Smooth muscle cell (in vitro differentiated cells): Measurements from ENCODE around the gene GPD2. TPM values are rescaled to one million over a fixed set of nuclear protein-coding genes. Genes with fewer than 3 reads are reported as not detected.

ENCODE experiments used
- DNase-seq: peaks from one replicate; lab custom pipeline; 2025; ENCODE audit not compliant: unreplicated experiment; lab: John Stamatoyannopoulos, UW
- H2AFZ ChIP-seq: fragments of 200-600 bp; sonication (generic); 2 replicates; pipeline ENCODE4 v1.6.0; 2016; ENCODE audit warnings: antibody characterized with exemption, low read depth, mild to moderate bottlenecking
- H3F3A ChIP-seq: fragments of 200-600 bp; sonication (generic); 2 replicates; pipeline ENCODE4 v1.6.0; 2017; ENCODE audit warnings: antibody characterized with exemption, low read depth
- H3K27ac ChIP-seq: fragments of 200-600 bp; sonication (generic); 2 replicates; pipeline ENCODE4 v1.5.1; 2016; ENCODE audit warnings: low read depth, mild to moderate bottlenecking
- H3K27me3 ChIP-seq: fragments of 200-600 bp; sonication (generic); 2 replicates; pipeline ENCODE4 v1.6.1; 2016; ENCODE audit warnings: low read depth, mild to moderate bottlenecking
- H3K36me3 ChIP-seq: fragments of 200-600 bp; sonication (generic); 2 replicates; pipeline ENCODE4 v1.5.1; 2016; ENCODE audit warnings: low read depth
- H3K4me1 ChIP-seq: fragments of 200-600 bp; sonication (generic); 2 replicates; pipeline ENCODE4 v1.5.1; 2016; ENCODE audit warnings: low read depth
- H3K4me2 ChIP-seq: fragments of 200-600 bp; sonication (generic); 2 replicates; pipeline ENCODE4 v1.6.0; 2016; ENCODE audit warnings: mild to moderate bottlenecking
- H3K4me3 ChIP-seq: fragments of 200-600 bp; sonication (generic); 2 replicates; pipeline ENCODE4 v1.5.1; 2016; ENCODE audit warnings: mild to moderate bottlenecking
- H3K79me2 ChIP-seq: fragments of 200-600 bp; sonication (generic); 2 replicates; pipeline ENCODE4 v1.6.0; 2016; ENCODE audit warnings: low read depth, mild to moderate bottlenecking
- H3K9ac ChIP-seq: fragments of 200-600 bp; sonication (generic); 2 replicates; pipeline ENCODE4 v1.6.0; 2016; ENCODE audit warnings: low read depth
- H3K9me3 ChIP-seq: fragments of 200-600 bp; sonication (generic); replicated peaks from 2 replicates; pipeline ENCODE4 v1.5.1; 2016; ENCODE audit warnings: low read depth
- H4K20me1 ChIP-seq: fragments of 200-600 bp; sonication (generic); 2 replicates; pipeline ENCODE4 v1.6.0; 2016; ENCODE audit warnings: low read depth
- CTCF ChIP-seq: fragments of 200-600 bp; sonication (generic); IDR thresholded peaks from 2 replicates; pipeline ENCODE4 v1.5.1; 2017; ENCODE audit warnings: borderline replicate concordance, mild to moderate bottlenecking, antibody characterized with exemption; ENCODE audit not compliant: insufficient read depth, poor library complexity, severe bottlenecking
- WGBS: methylation state at CpG from one replicate; pipeline ENCODE4 v1.1.7; 2016; ENCODE audit warnings: low lambda C conversion rate; 5-methylcytosine and 5-hydroxymethylcytosine counted together
- polyA plus RNA-seq: library from polyadenylated mRNA; unstranded; fragments of >200 nt; fragmentation: Nextera tagmentation; extraction: Ambion mirVana; gene quantifications from 2 replicates; pipeline ENCODE4 v1.2.1, GENCODE V29; 2016
- total RNA-seq: library from RNA; depleted of rRNA; stranded (reverse); fragments of >200 nt; gene quantifications from 2 replicates; pipeline ENCODE4 v1.2.3, GENCODE V29; 2014

Gene GPD2
- total and polyA plus RNA-seq, 2 experiments from 2014 or later = 5.6 to 25.8 TPM

GRCh38 chr2:156434461-156435291 is 1.5 kb upstream of the GPD2 start:
- 74% methylated on average over 8 of the region's 8 CpGs for WGBS
- Histone ChIP-seq H3K27ac (peak overlapping the region; percentile 93), H3K36me3 (no peaks in the 10 kb centered on the region), H3K4me2 (peak overlapping the region; percentile 93), H3K9me3 (no peaks in the 10 kb centered on the region), H3K79me2 (peaks cover 15% of the 10 kb centered on the region), H2AFZ (peak overlapping the region; percentile 84), H3K4me3 (peak overlapping the region; percentile 76), H4K20me1 (no peaks in the 10 kb centered on the region), H3K27me3 (no peaks in the 10 kb centered on the region), H3K4me1 (peaks cover 27% of the 10 kb centered on the region), H3K9ac (no peak overlapping the region), H3F3A (no peaks in the 10 kb centered on the region)
- no peak for TF ChIP-seq CTCF
- DNase-seq = no peak

GRCh38 chr2:156435396-156435717 is 822 bp upstream of the GPD2 start:
- no peaks in the 10 kb centered on the region for H4K20me1 ChIP-seq
- peaks cover 27% of the 10 kb centered on the region for H3K4me1 ChIP-seq
- H3K4me3 ChIP-seq = peak overlapping the region; percentile 76
- H3K4me2 ChIP-seq = peak overlapping the region; percentile 93
- H3K79me2 ChIP-seq = peaks cover 22% of the 10 kb centered on the region
- H2AFZ ChIP-seq = peak overlapping the region; percentile 84
- DNase-seq = no peak
- H3K27me3 ChIP-seq = no peaks in the 10 kb centered on the region
- H3F3A ChIP-seq = no peaks in the 10 kb centered on the region
- peak overlapping the region; percentile 93 for H3K27ac ChIP-seq
- WGBS = 9% methylated on average over 18 of the region's 18 CpGs
- H3K9me3 ChIP-seq = no peaks in the 10 kb centered on the region
- H3K36me3 ChIP-seq = no peaks in the 10 kb centered on the region
- no peak for TF ChIP-seq CTCF
- peak overlapping the region; percentile 90 for H3K9ac ChIP-seq

- TF ChIP-seq CTCF = no peak
- peak overlapping the region; percentile 93 for H3K4me2 ChIP-seq
- WGBS = 2% methylated on average over 15 of the region's 15 CpGs
- peak overlapping the region; percentile 93 for H3K27ac ChIP-seq
- H3K9ac ChIP-seq = peak overlapping the region; percentile 90
- H3K9me3 ChIP-seq = no peaks in the 10 kb centered on the region
- peak overlapping the region; percentile 76 for H3K4me3 ChIP-seq
- peaks cover 20% of the 10 kb centered on the region for H3K4me1 ChIP-seq
- H3K27me3 ChIP-seq = no peaks in the 10 kb centered on the region
- H3K79me2 ChIP-seq = peaks cover 34% of the 10 kb centered on the region
- H2AFZ ChIP-seq = peak overlapping the region; percentile 84
- DNase-seq = no peak
- H3F3A ChIP-seq = no peaks in the 10 kb centered on the region
- H4K20me1 ChIP-seq = no peaks in the 10 kb centered on the region
- H3K36me3 ChIP-seq = no peaks in the 10 kb centered on the region
These were observed 412 bp downstream of the GPD2 start for GRCh38 chr2:156436497-156437085.
